Regular cardiac myocyte (primary cell): ENCODE data around the gene TOR4A. TPM values are rescaled to one million over a fixed set of nuclear protein-coding genes. Genes with fewer than 3 reads are reported as not detected.

Experiments used
- total RNA-seq: library from RNA; depleted of rRNA; stranded (reverse); fragments of >200 nt; gene quantifications from 2 replicates; pipeline ENCODE4 v1.2.3, GENCODE V29; 2014

The TOR4A gene
- 13.8 and 31.1 TPM in 2 replicates for total RNA-seq

GRCh38 chr9:137277329-137278041 lies at the start of gene TOR4A:
Gene TOR4A, plus strand, starts transcription at chr9:137277726. Its CDS starts 964 bp downstream, at chr9:137278690.

GRCh38 chr9:137230705-137231371 lies 46.7 kb upstream of the TOR4A start, which contains the start of gene SLC34A3:
Gene SLC34A3, plus strand, starts transcription at chr9:137230901. Its CDS starts 802 bp downstream, at chr9:137231703.

GRCh38 chr9:137240841-137241489 lies 36.6 kb upstream of the TOR4A start, which contains the start of gene TUBB4B:
Gene TUBB4B, plus strand, starts transcription at chr9:137241287. Its CDS starts 74 bp downstream, at chr9:137241361.

GRCh38 chr9:137251194-137251461 lies 26.4 kb upstream of the TOR4A start, which contains the start of gene STPG3:
Gene STPG3, plus strand, starts transcription at chr9:137251286. Its CDS starts 1 bp downstream, at chr9:137251287.

GRCh38 chr9:137254624-137255447 lies 22.7 kb upstream of the TOR4A start, which contains the start of gene NELFB:
Gene NELFB, plus strand, starts transcription at chr9:137255327.

GRCh38 chr9:137302118-137302448 lies 24.6 kb downstream of the TOR4A start, which contains the start of gene NRARP:
Gene NRARP, minus strand, starts transcription at chr9:137302271. Its CDS starts 343 bp downstream, at chr9:137301928.

Other genes starting within 250 kb of the TOR4A start
- gene ABCA2, start 249.5 kb upstream of the TOR4A start, total RNA-seq: 10.4 and 20.3 TPM in 2 replicates
- gene FUT7, start 245.6 kb upstream of the TOR4A start, total RNA-seq: not detected in 2 replicates
- 14.6 and 20.3 TPM in 2 replicates for gene NPDC1, start 231.5 kb upstream of the TOR4A start, total RNA-seq
- not detected in 2 replicates for gene ENTPD2, start 223.7 kb upstream of the TOR4A start, total RNA-seq
- 0.85 and 10.4 TPM in 2 replicates for gene SAPCD2, start 207.2 kb upstream of the TOR4A start, total RNA-seq
- 5.9 and 16.1 TPM in 2 replicates for gene UAP1L1, start 200.2 kb upstream of the TOR4A start, total RNA-seq
- gene MAN1B1, start 190.7 kb upstream of the TOR4A start, total RNA-seq: 67.3 and 120 TPM in 2 replicates
- 33.9 and 69.9 TPM in 2 replicates for gene DPP7, start 163.0 kb upstream of the TOR4A start, total RNA-seq
- gene GRIN1, start 138.6 kb upstream of the TOR4A start, total RNA-seq: under 0.01 and 0.19 TPM in 2 replicates
- not detected in 2 replicates for gene LRRC26, start 107.7 kb upstream of the TOR4A start, total RNA-seq
- gene TMEM210, start 105.7 kb upstream of the TOR4A start, total RNA-seq: not detected in 2 replicates
- 16.9 and 21.5 TPM in 2 replicates for gene ANAPC2, start 89.2 kb upstream of the TOR4A start, total RNA-seq
- 43.1 and 109 TPM in 2 replicates for gene SSNA1, start 89.0 kb upstream of the TOR4A start, total RNA-seq
- gene TPRN, start 77.0 kb upstream of the TOR4A start, total RNA-seq: 4.2 and 7.7 TPM in 2 replicates
- 36.9 and 42.9 TPM in 2 replicates for gene TMEM203, start 72.1 kb upstream of the TOR4A start, total RNA-seq
- gene NDOR1, start 72.0 kb upstream of the TOR4A start, total RNA-seq: 2.8 and 5.9 TPM in 2 replicates
- gene RNF208, start 55.5 kb upstream of the TOR4A start, total RNA-seq: 0.19 and 0.28 TPM in 2 replicates
- under 0.01 and 0.19 TPM in 2 replicates for gene CYSRT1, start 52.6 kb upstream of the TOR4A start, total RNA-seq
- not detected in 2 replicates for gene RNF224, start 50.2 kb upstream of the TOR4A start, total RNA-seq
- not detected in 2 replicates for gene SLC34A3, start 46.8 kb upstream of the TOR4A start, total RNA-seq
- gene TUBB4B, start 36.4 kb upstream of the TOR4A start, total RNA-seq: 99.2 and 1,104 TPM in 2 replicates
- not detected in 2 replicates for gene STPG3, start 26.4 kb upstream of the TOR4A start, total RNA-seq
- 45.1 and 65.0 TPM in 2 replicates for gene NELFB, start 22.4 kb upstream of the TOR4A start, total RNA-seq
- 0.28 and 0.77 TPM in 2 replicates for gene NRARP, start 24.5 kb downstream of the TOR4A start, total RNA-seq
- gene EXD3, start 145.4 kb downstream of the TOR4A start, total RNA-seq: 5.2 and 18.0 TPM in 2 replicates
- 0.28 TPM in 1 of 2 replicates, not detected in the other for gene NOXA1, start 145.7 kb downstream of the TOR4A start, total RNA-seq
- not detected in 2 replicates for gene ENTPD8, start 163.6 kb downstream of the TOR4A start, total RNA-seq
- 15.2 and 17.3 TPM in 2 replicates for gene NSMF, start 181.6 kb downstream of the TOR4A start, total RNA-seq